Right renal cortex interstitium (tissue), 3 donors: Measurements from ENCODE around the gene VENTX. TPM values are rescaled to one million over a fixed set of nuclear protein-coding genes. Genes with fewer than 3 reads are reported as not detected.

ENCODE experiments used
- DNase-seq, 3 donors: peaks; one replicate each; pipeline ENCODE4 v3.0.0-alpha.2; 2013; ENCODE audit warnings: low read depth in 3 of 3, low spot score in 2 of 3
- polyA plus RNA-seq, 3 donors: library from polyadenylated mRNA; unstranded; fragments of 120-200 nt; gene quantifications; one replicate each; pipeline ENCODE4 v1.2.1, GENCODE V29; 2013; ENCODE audit not compliant: insufficient read length in 3 of 3

VENTX gene
- polyA plus RNA-seq, 3 donors: 0.04 to 0.17 (median 0.14) TPM

- DNase-seq: no peak
These were observed 45.3 kb downstream of the VENTX start for GRCh38 chr10:133282846-133283390.

GRCh38 chr10:133283931-133284330, 46.3 kb downstream of the VENTX start:
- DNase-seq: no peak

GRCh38 chr10:133285217-133285616, 47.6 kb downstream of the VENTX start:
- no peak for DNase-seq

GRCh38 chr10:133286366-133286765, 48.7 kb downstream of the VENTX start:
- no peak for DNase-seq

GRCh38 chr10:133287832-133288500, 50.3 kb downstream of the VENTX start:
- DNase-seq: no peak

- no peak for DNase-seq
These were observed 52.1 kb downstream of the VENTX start for GRCh38 chr10:133289761-133290160.

Other genes with a start within 250 kb of the VENTX start
- 1 to 10 TPM; 1.2 to 1.7 (median 1.5) TPM for gene ADGRA1, start 149.9 kb upstream of the VENTX start, polyA plus RNA-seq
- gene KNDC1, start 77.6 kb upstream of the VENTX start, polyA plus RNA-seq: 1 to 10 TPM; 4.1 to 5.5 (median 4.2) TPM
- gene UTF1, start 7.6 kb upstream of the VENTX start, polyA plus RNA-seq: not detected
- 1 to 10 TPM; 1.0 to 1.6 (median 1.3) TPM for gene ADAM8, start 39.0 kb downstream of the VENTX start, polyA plus RNA-seq
- 10 to 100 TPM; 53.6 to 60.4 (median 56.3) TPM for gene TUBGCP2, start 71.0 kb downstream of the VENTX start, polyA plus RNA-seq
- 10 to 100 TPM; 33.1 to 42.2 (median 34.2) TPM for gene ZNF511, start 71.1 kb downstream of the VENTX start, polyA plus RNA-seq
- gene CALY, start 99.0 kb downstream of the VENTX start, polyA plus RNA-seq: not detected
- gene PRAP1, start 109.5 kb downstream of the VENTX start, polyA plus RNA-seq: 1 to 10 TPM; 3.3 to 7.1 (median 5.7) TPM
- 10 to 100 TPM; 13.3 to 19.7 (median 17.2) TPM for gene FUOM, start 120.2 kb downstream of the VENTX start, polyA plus RNA-seq
- 100 to 1,000 TPM; 120 to 146 (median 134) TPM for gene ECHS1, start 135.5 kb downstream of the VENTX start, polyA plus RNA-seq
- gene PAOX, start 141.4 kb downstream of the VENTX start, polyA plus RNA-seq: 1 to 10 TPM; 3.8 to 6.2 (median 4.2) TPM
- 10 to 100 TPM; 63.4 to 66.6 (median 65.1) TPM for gene MTG1, start 156.3 kb downstream of the VENTX start, polyA plus RNA-seq
- gene SPRN, start 186.8 kb downstream of the VENTX start, polyA plus RNA-seq: 1 to 10 TPM; 2.7 to 3.5 (median 3.2) TPM
- gene SCART1, start 216.1 kb downstream of the VENTX start, polyA plus RNA-seq: 1 to 10 TPM in 2 of 3 donors, under 1 TPM in 1; 0.98 to 1.2 (median 1.1) TPM